Erythroblast (primary cell): ENCODE data around the gene ARHGAP4.

ENCODE experiments used
- GATA1 ChIP-seq: IDR thresholded peaks from 2 replicates; pipeline ENCODE4 v1.6.1; 2011; ENCODE audit warnings: low read depth, mild to moderate bottlenecking, control low read depth, low read length, moderate library complexity
- POLR2A ChIP-seq: IDR thresholded peaks from 2 replicates; pipeline ENCODE4 v1.6.1; 2011; ENCODE audit warnings: mild to moderate bottlenecking, low read length

- TF ChIP-seq POLR2A, result no peak
- no peak for TF ChIP-seq GATA1
Measured at GRCh38 chrX:153882557-153882956, 43.5 kb downstream of the ARHGAP4 start.
